HG03342 (cell line): ENCODE data around the gene SFRP2.

Source experiments
- ATAC-seq: cut with Tn5 transposase; IDR thresholded peaks from one replicate; pipeline ENCODE4 v1.9.1; 2021; ENCODE audit warnings: mild to moderate bottlenecking, moderate library complexity; ENCODE audit not compliant: unreplicated experiment

Gene SFRP2

DNA sequence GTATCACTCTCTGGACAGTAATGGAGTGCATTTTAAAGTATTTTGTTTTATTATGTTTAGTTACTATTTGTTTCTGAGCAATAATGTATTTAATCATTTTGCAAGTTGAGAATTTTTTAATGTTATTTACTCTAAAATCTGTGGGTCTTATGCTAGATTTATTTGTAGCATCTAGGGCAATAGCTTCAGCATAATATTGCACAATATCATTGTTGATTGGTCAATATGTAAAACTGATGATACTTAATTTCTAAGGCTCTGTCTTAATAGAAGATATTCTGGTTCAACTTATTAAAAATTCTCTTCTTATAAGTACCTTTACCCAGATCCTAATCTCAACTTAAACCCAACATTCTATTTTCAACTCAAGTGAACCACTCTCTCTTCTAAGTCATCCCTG, 11.5 kb downstream of the SFRP2 start:
- ATAC-seq = no peak

- ATAC-seq = no peak
Measured at GRCh38 chr4:153776601-153777000, 12.3 kb downstream of the SFRP2 start.

DNA sequence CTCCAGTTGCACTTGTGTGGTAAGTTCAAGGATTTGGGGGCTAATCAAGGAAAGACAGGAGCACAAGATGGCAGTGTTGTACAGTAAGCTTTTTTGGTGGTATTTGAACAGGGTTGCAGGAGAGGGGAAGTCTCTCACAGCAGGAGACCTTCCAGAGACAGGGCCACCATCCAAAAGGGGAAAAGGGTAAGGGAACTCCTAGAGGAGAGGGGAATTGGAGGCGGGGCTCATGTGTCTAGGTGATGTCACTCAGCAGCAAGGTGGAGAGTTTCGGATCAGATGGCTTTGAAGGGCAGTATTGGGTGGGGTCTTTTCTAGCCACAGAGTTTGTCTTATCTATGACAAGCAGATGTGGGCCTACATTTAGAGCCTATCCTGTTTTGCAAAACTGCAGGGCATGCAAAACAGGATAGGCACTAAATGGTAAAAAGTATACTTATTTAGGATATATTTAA, 15.6 kb downstream of the SFRP2 start:
- ATAC-seq = no peak

- ATAC-seq = no peak
Measured at GRCh38 chr4:153771046-153771445, 17.8 kb downstream of the SFRP2 start.

- no peak for ATAC-seq
Measured at GRCh38 chr4:153766758-153767157, 22.1 kb downstream of the SFRP2 start.

- no peak for ATAC-seq
Measured at GRCh38 chr4:153765894-153766293, 23.0 kb downstream of the SFRP2 start.

- no peak for ATAC-seq
Measured at GRCh38 chr4:153764601-153765368, 24.1 kb downstream of the SFRP2 start.

GRCh38 chr4:153763404-153763803, 25.5 kb downstream of the SFRP2 start:
- no peak for ATAC-seq

GRCh38 chr4:153759407-153760316, 29.2 kb downstream of the SFRP2 start, which contains the start of gene RNF175:
RNF175 (minus strand) TSS chr4:153760024; CDS start chr4:153759862, 162 bp downstream.
- no peak for ATAC-seq

- no peak for ATAC-seq
Measured at GRCh38 chr4:153758688-153759406, 30.0 kb downstream of the SFRP2 start.

- ATAC-seq = no peak
Measured at GRCh38 chr4:153758136-153758535, 30.7 kb downstream of the SFRP2 start.

DNA sequence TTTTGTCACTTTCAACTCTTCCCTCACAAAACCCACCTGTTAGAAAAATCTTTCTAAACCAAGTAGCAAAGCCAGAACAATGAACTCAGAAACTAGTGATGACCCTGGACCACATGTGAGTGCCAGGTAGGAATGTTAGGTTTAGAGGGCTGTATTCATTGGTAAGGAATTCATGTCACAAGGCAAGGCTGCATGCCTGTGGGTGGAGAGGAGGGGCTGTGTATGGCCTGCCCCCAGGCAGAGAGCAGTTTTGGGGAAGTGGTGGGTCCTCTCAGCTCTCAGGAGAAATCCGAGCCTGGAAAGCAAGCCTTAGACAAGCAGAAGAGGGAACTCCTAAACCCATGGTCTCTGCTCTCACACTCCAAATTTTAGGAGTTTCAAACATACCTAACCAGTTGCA, 31.5 kb downstream of the SFRP2 start:
- ATAC-seq = no peak

GRCh38 chr4:153755186-153755585, 33.7 kb downstream of the SFRP2 start:
- ATAC-seq = no peak

DNA sequence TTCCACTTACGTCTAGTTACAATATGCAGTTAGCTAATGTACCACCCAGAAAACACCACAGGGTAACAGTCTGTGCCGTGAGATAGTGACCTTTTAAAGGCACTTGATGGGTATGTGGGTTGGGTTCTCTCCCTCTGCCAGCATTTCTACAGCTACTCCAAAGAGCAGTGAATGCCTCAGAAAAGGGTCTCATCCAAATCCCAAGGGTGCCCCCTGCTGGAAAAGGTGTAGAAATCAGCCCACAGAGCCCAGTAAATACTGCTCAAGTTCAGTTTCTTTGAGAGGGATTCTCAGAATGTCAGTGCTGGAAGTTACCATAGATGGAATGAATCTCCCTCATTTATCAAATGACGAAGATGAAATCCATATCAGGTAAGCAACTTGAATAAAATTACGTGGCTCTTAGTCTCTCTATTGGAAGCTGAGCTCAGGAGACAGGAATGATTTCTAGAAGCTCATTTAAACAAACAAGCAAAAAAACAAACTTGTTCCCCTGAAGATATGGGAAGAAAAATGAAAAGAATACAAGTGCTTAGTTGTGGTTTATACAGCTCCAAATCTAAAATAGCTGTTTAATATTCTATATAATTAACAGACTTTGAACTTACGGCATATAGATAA, 38.6 kb downstream of the SFRP2 start:
- ATAC-seq = peak; percentile 86

GRCh38 chr4:153748378-153748777, 40.5 kb downstream of the SFRP2 start:
- ATAC-seq = no peak

- ATAC-seq = no peak
Measured at GRCh38 chr4:153747406-153747955, 41.4 kb downstream of the SFRP2 start.

DNA sequence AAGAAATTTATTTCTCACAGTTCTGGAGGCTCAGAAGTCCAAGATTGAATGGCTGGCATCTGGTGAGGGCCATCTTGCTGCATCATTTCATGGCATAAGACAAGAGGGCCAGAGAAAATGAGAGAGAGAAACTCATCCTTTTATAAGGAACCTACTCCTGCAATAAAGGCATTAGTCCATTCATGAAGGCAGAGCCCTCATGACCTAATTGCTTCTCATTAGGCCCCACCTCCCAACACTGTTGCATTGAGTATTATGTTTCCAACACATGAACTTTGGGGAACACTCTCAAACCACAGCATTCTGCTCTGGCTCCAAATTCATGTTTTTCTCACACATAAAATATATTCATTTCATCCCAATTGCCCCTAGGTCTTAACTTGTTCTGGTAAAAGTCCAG, 43.2 kb downstream of the SFRP2 start:
- ATAC-seq = no peak

GRCh38 chr4:153741541-153741940, 47.3 kb downstream of the SFRP2 start:
- ATAC-seq = no peak

- no peak for ATAC-seq
Measured at GRCh38 chr4:153735906-153736461, 52.9 kb downstream of the SFRP2 start.
